Sigmoid colon (tissue), 7 donors: Measurements from ENCODE around the gene TTLL10. TPM values are rescaled to one million over a fixed set of nuclear protein-coding genes. Genes with fewer than 3 reads are reported as not detected.

Source experiments
- DNase-seq: peaks from one replicate; pipeline ENCODE4 v3.0.0-alpha.2; 2019
- H3K27ac ChIP-seq, 4 donors: fragments of 200-600 bp; sonication (generic); one replicate each; pipeline ENCODE4 v1.5.1; 2016 to 2019; ENCODE audit warnings: mild to moderate bottlenecking in 1 of 4
- H3K27me3 ChIP-seq, 3 donors: fragments of 200-600 bp; sonication (generic); one replicate each; pipeline ENCODE4 v1.5.1; 2019; ENCODE audit warnings: mild to moderate bottlenecking in 1 of 3
- H3K36me3 ChIP-seq, 4 donors: fragments of 200-600 bp; sonication (generic); one replicate each; pipeline ENCODE4 v1.5.1; 2016 to 2019
- H3K4me1 ChIP-seq, 4 donors: fragments of 200-600 bp; sonication (generic); one replicate each; pipeline ENCODE4 v1.5.1; 2017 to 2019
- H3K4me3 ChIP-seq, 4 donors: fragments of 200-600 bp; sonication (generic); one replicate each; pipeline ENCODE4 v1.5.1; 2017 to 2019; ENCODE audit warnings: mild to moderate bottlenecking in 2 of 4, moderate library complexity in 1 of 4
- H3K9me3 ChIP-seq, 4 donors: fragments of 200-600 bp in 3 of 4; sonication (generic) in 3 of 4; one replicate each; pipeline versions ENCODE4 v1.5.1 to v1.6.1; 2013 to 2019
- CTCF ChIP-seq, 4 experiments: fragments of 450-650 bp in 3 of 4; fragments of 200-600 bp in 1 of 4; IDR thresholded peaks; one replicate each; pipeline ENCODE4 v1.5.1; 2016 to 2019; ENCODE audit warnings: antibody characterized with exemption in 4 of 4, mild to moderate bottlenecking in 3 of 4, moderate library complexity in 2 of 4
- EP300 ChIP-seq, 4 donors: sonication (generic); formaldehyde crosslinking; IDR thresholded peaks; one replicate each; pipeline ENCODE4 v1.6.1; 2017; ENCODE audit warnings: antibody characterized with exemption in 4 of 4
- POLR2A ChIP-seq, 2 donors: fragments of 450-650 bp; IDR thresholded peaks; one replicate each; pipeline ENCODE4 v1.6.1; 2016; ENCODE audit warnings: antibody characterized with exemption in 2 of 2, mild to moderate bottlenecking in 2 of 2, moderate library complexity in 2 of 2
- POLR2AphosphoS5 ChIP-seq, 4 donors: sonication (generic); formaldehyde crosslinking; IDR thresholded peaks; one replicate each; pipeline ENCODE4 v1.6.1; 2017; ENCODE audit warnings: antibody characterized with exemption in 4 of 4
- WGBS, 2 donors: extraction: QIAGEN DNeasy Blood & Tissue Kit; methylation state at CpG; one replicate each; pipeline ENCODE4 v1.1.7; 2013; 5-methylcytosine and 5-hydroxymethylcytosine counted together
- intact Hi-C: fragments of 100-400 bp; cut with DNase I; formaldehyde crosslinking; loops from one replicate; pipeline ENCODE4 v1.15.1; 2023
- polyA plus RNA-seq, 3 donors: library from polyadenylated mRNA; stranded (reverse); fragments of 200-250 nt; gene quantifications; one replicate each; pipeline ENCODE4 v1.2.3, GENCODE V29; 2013
- total RNA-seq, 4 donors: library from RNA; depleted of rRNA; stranded (reverse); fragments of >200 nt; gene quantifications; one replicate each; pipeline ENCODE4 v1.1.0, GENCODE V29; 2016
- donor health status: healthy with polysubstance abuse.
- donor health status: Bipolar disorder and iron deficiency.
- donor health status: healthy.

The TTLL10 gene
- total and polyA plus RNA-seq, 7 donors: 0.46 to 0.70 (median 0.60) TPM; not detected in 4

- H3K27me3 ChIP-seq: peaks cover 13 to 87% (median 64%) of the 10 kb centered on the region in 3 donors
- no peaks in the 10 kb centered on the region for H3K36me3 ChIP-seq
- no peak overlapping the region for H3K4me3 ChIP-seq
- no peaks in the 10 kb centered on the region for H3K9me3 ChIP-seq
- no peak for DNase-seq
- H3K27ac ChIP-seq: no peak overlapping the region
- TF ChIP-seq POLR2AphosphoS5 (IDR thresholded peaks at IDR 0.05) (no peak), POLR2A (IDR thresholded peaks at IDR 0.05) (no peak), EP300 (IDR thresholded peaks at IDR 0.05) (no peak), CTCF (IDR thresholded peaks at IDR 0.05) (no peak)
- peaks cover 0 to 7% (median 0%) of the 10 kb centered on the region in 4 donors for H3K4me1 ChIP-seq
- intact Hi-C loops: no loop called here
- WGBS, 2 donors: 83 to 87% methylated on average over 7 of the region's 7 CpGs
Observed at GRCh38 chr1:1176931-1177330, 3.3 kb downstream of the TTLL10 start.

- TF ChIP-seq POLR2A (IDR thresholded peaks at IDR 0.05): no peak
- TF ChIP-seq CTCF (IDR thresholded peaks at IDR 0.05): no peak
- no peak for TF ChIP-seq POLR2AphosphoS5 (IDR thresholded peaks at IDR 0.05)
- no peak for TF ChIP-seq EP300 (IDR thresholded peaks at IDR 0.05)
- no peaks in the 10 kb centered on the region for H3K9me3 ChIP-seq
- H3K4me1 ChIP-seq: peaks cover 0 to 7% (median 0%) of the 10 kb centered on the region in 4 donors
- 80 to 87% methylated on average over 21 of the region's 21 CpGs for WGBS, 2 donors
- intact Hi-C loops: no loop called here
- peaks cover 13 to 80% (median 58%) of the 10 kb centered on the region in 3 donors for H3K27me3 ChIP-seq
- no peak overlapping the region for H3K4me3 ChIP-seq
- H3K36me3 ChIP-seq: no peaks in the 10 kb centered on the region
- no peak overlapping the region for H3K27ac ChIP-seq
- no peak for DNase-seq
Observed at GRCh38 chr1:1177452-1178206, 3.9 kb downstream of the TTLL10 start.

- H3K27me3 ChIP-seq: peaks cover 6 to 67% (median 52%) of the 10 kb centered on the region in 3 donors
- peaks cover 0 to 3% (median 0%) of the 10 kb centered on the region in 4 donors for H3K4me1 ChIP-seq
- H3K4me3 ChIP-seq: no peak overlapping the region
- no peak for TF ChIP-seq CTCF (IDR thresholded peaks at IDR 0.05)
- no peak for TF ChIP-seq POLR2AphosphoS5 (IDR thresholded peaks at IDR 0.05)
- TF ChIP-seq POLR2A (IDR thresholded peaks at IDR 0.05): no peak
- no peak for TF ChIP-seq EP300 (IDR thresholded peaks at IDR 0.05)
- no peak overlapping the region for H3K27ac ChIP-seq
- DNase-seq: no peak
- H3K36me3 ChIP-seq: no peaks in the 10 kb centered on the region
- 90 to 92% methylated on average over 32 of the region's 32 CpGs for WGBS, 2 donors
- intact Hi-C loops: no loop called here
- H3K9me3 ChIP-seq: no peaks in the 10 kb centered on the region
Observed at GRCh38 chr1:1178794-1179331, 5.2 kb downstream of the TTLL10 start.

- TF ChIP-seq EP300 (IDR thresholded peaks at IDR 0.05) (no peak), CTCF (IDR thresholded peaks at IDR 0.05) (no peak), POLR2A (IDR thresholded peaks at IDR 0.05) (no peak), POLR2AphosphoS5 (IDR thresholded peaks at IDR 0.05) (no peak)
- no peak for DNase-seq
- WGBS, 2 donors: 81 to 92% methylated on average over 25 of the region's 25 CpGs
Observed at GRCh38 chr1:1179346-1179982, 5.8 kb downstream of the TTLL10 start.

More at GRCh38 chr1:1179346-1179982, 5.8 kb downstream of the TTLL10 start:
- Histone ChIP-seq H3K27me3 (peaks cover 3 to 61% (median 48%) of the 10 kb centered on the region in 3 donors), H3K4me3 (no peak overlapping the region), H3K4me1 (no peaks in the 10 kb centered on the region), H3K36me3 (no peaks in the 10 kb centered on the region), H3K27ac (no peak overlapping the region), H3K9me3 (no peaks in the 10 kb centered on the region)
- intact Hi-C loops: no loop called here
